Measurements from ENCODE around the gene TLR5. TPM values are rescaled to one million over a fixed set of nuclear protein-coding genes. Genes with fewer than 3 reads are reported as not detected.

Gene TLR5
- total and polyA plus RNA-seq, 7 donors = 0.23 to 10.2 (median 3.6) TPM

GRCh38 chr1:223095870-223096269 is 47.2 kb downstream of the TLR5 start:
- no peak for TF ChIP-seq POLR2AphosphoS5 (IDR thresholded peaks at IDR 0.05)
- no peak for TF ChIP-seq EP300 (IDR thresholded peaks at IDR 0.05)
- TF ChIP-seq, protein P1, sequence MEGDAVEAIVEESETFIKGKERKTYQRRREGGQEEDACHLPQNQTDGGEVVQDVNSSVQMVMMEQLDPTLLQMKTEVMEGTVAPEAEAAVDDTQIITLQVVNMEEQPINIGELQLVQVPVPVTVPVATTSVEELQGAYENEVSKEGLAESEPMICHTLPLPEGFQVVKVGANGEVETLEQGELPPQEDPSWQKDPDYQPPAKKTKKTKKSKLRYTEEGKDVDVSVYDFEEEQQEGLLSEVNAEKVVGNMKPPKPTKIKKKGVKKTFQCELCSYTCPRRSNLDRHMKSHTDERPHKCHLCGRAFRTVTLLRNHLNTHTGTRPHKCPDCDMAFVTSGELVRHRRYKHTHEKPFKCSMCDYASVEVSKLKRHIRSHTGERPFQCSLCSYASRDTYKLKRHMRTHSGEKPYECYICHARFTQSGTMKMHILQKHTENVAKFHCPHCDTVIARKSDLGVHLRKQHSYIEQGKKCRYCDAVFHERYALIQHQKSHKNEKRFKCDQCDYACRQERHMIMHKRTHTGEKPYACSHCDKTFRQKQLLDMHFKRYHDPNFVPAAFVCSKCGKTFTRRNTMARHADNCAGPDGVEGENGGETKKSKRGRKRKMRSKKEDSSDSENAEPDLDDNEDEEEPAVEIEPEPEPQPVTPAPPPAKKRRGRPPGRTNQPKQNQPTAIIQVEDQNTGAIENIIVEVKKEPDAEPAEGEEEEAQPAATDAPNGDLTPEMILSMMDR (IDR thresholded peaks at IDR 0.05) = no peak
- no peak for TF ChIP-seq POLR2A (IDR thresholded peaks at IDR 0.05)
- H3K36me3 ChIP-seq = no peaks in the 10 kb centered on the region
- H3K4me3 ChIP-seq = no peak overlapping the region
- no peaks in the 10 kb centered on the region for H3K27me3 ChIP-seq
- intact Hi-C loops (cut with DNase I) = no loop called here
- H3K27ac ChIP-seq = no peak overlapping the region
- H3K4me1 ChIP-seq = peaks cover 0 to 20% (median 14%) of the 10 kb centered on the region in 4 donors
- WGBS, 2 donors = 84% methylated on average over 4 of the region's 4 CpGs
- peak; percentile 12 for DNase-seq
- H3K9me3 ChIP-seq = peaks cover 0 to 3% (median 0%) of the 10 kb centered on the region in 4 donors

DNA sequence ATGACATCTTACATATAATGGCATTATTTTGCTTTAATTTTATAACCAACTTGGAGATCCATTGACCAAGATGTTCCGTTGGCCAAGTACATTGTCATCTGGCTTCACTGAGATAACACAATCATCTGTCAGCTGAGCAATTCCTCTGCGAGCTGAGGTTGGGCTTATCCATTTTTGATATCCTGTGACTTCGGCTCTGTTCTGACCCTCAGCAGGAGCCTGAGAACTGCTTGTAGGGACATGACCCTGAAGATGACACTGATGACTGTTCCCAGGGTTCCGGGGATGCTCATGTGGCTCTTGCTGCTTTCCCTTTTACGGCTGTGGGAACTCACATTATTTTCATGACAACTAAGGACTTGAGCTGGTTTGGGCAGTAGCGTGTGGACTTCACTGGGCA is 51.2 kb downstream of the TLR5 start:
- TF ChIP-seq, protein P1 (IDR thresholded peaks at IDR 0.05) = no peak
- TF ChIP-seq EP300 (IDR thresholded peaks at IDR 0.05) (no peak), POLR2AphosphoS5 (IDR thresholded peaks at IDR 0.05) (no peak), POLR2A (IDR thresholded peaks at IDR 0.05) (no peak)
- H3K4me1 ChIP-seq = peaks cover 0 to 59% (median 48%) of the 10 kb centered on the region in 4 donors
- no peak overlapping the region for H3K27ac ChIP-seq
- intact Hi-C loops (cut with DNase I) = no loop called here
- DNase-seq = no peak
- H3K27me3 ChIP-seq = no peaks in the 10 kb centered on the region
- H3K9me3 ChIP-seq = no peaks in the 10 kb centered on the region
- 88 to 89% methylated on average over 6 of the region's 6 CpGs for WGBS, 2 donors
- no peak overlapping the region for H3K4me3 ChIP-seq
- H3K36me3 ChIP-seq = no peaks in the 10 kb centered on the region

GRCh38 chr1:223089250-223089649 is 53.8 kb downstream of the TLR5 start:
- peak; percentile 41 for DNase-seq
- H3K9me3 ChIP-seq = no peaks in the 10 kb centered on the region
- no peak overlapping the region for H3K4me3 ChIP-seq
- H3K27ac ChIP-seq = peak overlapping the region in 3 of 4 donors; percentile 70 to 87 (median 85)
- no peaks in the 10 kb centered on the region for H3K27me3 ChIP-seq
- no peaks in the 10 kb centered on the region for H3K36me3 ChIP-seq
- TF ChIP-seq POLR2A (IDR thresholded peaks at IDR 0.05) = no peak
- TF ChIP-seq, protein P1 (IDR thresholded peaks at IDR 0.05) = no peak
- TF ChIP-seq EP300 (IDR thresholded peaks at IDR 0.05) = no peak
- WGBS, 2 donors = 84% methylated on average over 11 of the region's 11 CpGs
- intact Hi-C loops (cut with DNase I) = loop anchor here (10.0 kb wide), 2 partner anchors 114 to 1384 kb away; no protein-coding TSS in a partner anchor
- H3K4me1 ChIP-seq = peaks cover 0 to 85% (median 73%) of the 10 kb centered on the region in 4 donors

DNA sequence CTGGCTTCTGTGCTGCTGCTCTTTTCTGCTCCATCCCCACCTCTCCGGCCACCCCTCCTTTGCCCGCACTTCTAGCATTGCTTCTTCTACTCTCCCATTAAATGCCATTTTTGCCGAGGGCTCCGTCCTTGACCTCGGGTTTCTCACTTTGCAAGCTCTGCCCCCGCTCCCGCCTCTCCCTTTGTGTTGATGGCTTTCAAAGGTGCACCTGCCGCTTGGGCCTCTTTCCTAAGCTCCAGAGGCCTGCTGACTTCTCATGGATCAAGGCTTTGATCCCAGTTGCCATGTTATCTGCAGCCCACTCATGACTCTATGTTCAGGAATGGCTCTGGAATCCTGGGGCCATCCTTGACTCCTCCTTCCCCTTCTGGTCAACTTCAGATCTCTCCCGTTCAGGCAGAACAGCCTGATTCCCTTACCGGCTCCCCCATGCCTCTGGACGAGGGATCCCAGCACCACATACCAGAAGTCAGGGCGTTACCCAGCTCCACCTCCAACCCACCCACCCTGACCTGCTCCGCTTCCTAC is 54.3 kb downstream of the TLR5 start:
- no peak for DNase-seq
- Histone ChIP-seq H3K27ac (peak overlapping the region in 3 of 4 donors; percentile 70 to 87 (median 85)), H3K4me1 (peaks cover 0 to 89% (median 78%) of the 10 kb centered on the region in 4 donors), H3K36me3 (no peaks in the 10 kb centered on the region), H3K9me3 (no peaks in the 10 kb centered on the region), H3K27me3 (no peaks in the 10 kb centered on the region), H3K4me3 (no peak overlapping the region)
- 82 to 85% methylated on average over 13 of the region's 13 CpGs for WGBS, 2 donors
- TF ChIP-seq EP300 (IDR thresholded peaks at IDR 0.05) (no peak), POLR2AphosphoS5 (IDR thresholded peaks at IDR 0.05) (no peak), POLR2A (IDR thresholded peaks at IDR 0.05) (no peak)
- TF ChIP-seq, protein P1 (IDR thresholded peaks at IDR 0.05) = no peak
- intact Hi-C loops (cut with DNase I) = loop anchor here (10.0 kb wide), 2 partner anchors 114 to 1384 kb away; no protein-coding TSS in a partner anchor
